NOMO-1 (cell line): Measurements from ENCODE around the gene TEP1.
A peak's percentile ranks its signal among the peaks of the same experiment; 100 is the strongest.

Experiments used
- DNase-seq, 2 experiments: peaks; one replicate each; lab custom pipeline; 2025; ENCODE audit not compliant: unreplicated experiment in 2 of 2; lab: John Stamatoyannopoulos, UW

Gene TEP1

GRCh38 chr14:20434701-20435581, 21.6 kb upstream of the TEP1 start:
- DNase-seq: no peak

GRCh38 chr14:20429801-20430669, 16.7 kb upstream of the TEP1 start:
- no peak for DNase-seq

- DNase-seq: no peak
Observed at GRCh38 chr14:20428802-20429201, 15.5 kb upstream of the TEP1 start.

GRCh38 chr14:20428010-20428365, 14.7 kb upstream of the TEP1 start:
- DNase-seq: no peak

- DNase-seq: peak; percentile 86 to 92
Observed at GRCh38 chr14:20427231-20428009, 14.1 kb upstream of the TEP1 start.

- no peak for DNase-seq
Observed at GRCh38 chr14:20424851-20425250, 11.6 kb upstream of the TEP1 start.

- DNase-seq: no peak
Observed at GRCh38 chr14:20422886-20423285, 9.6 kb upstream of the TEP1 start.

GRCh38 chr14:20421267-20421666, 8.0 kb upstream of the TEP1 start:
- DNase-seq: no peak

- no peak for DNase-seq
Observed at GRCh38 chr14:20419419-20419818, 6.1 kb upstream of the TEP1 start.

- no peak for DNase-seq
Observed at GRCh38 chr14:20418501-20418909, 5.2 kb upstream of the TEP1 start.

GRCh38 chr14:20417250-20418186, 4.2 kb upstream of the TEP1 start:
- DNase-seq: no peak

GRCh38 chr14:20416223-20416622, 2.9 kb upstream of the TEP1 start:
- DNase-seq: no peak

GRCh38 chr14:20415782-20416206, 2.5 kb upstream of the TEP1 start:
- peak; percentile 63 to 86 for DNase-seq

GRCh38 chr14:20413744-20414082, 412 bp upstream of the TEP1 start:
- no peak for DNase-seq

- DNase-seq: no peak
Observed at GRCh38 chr14:20412411-20412810, 890 bp downstream of the TEP1 start.

- no peak for DNase-seq
Observed at GRCh38 chr14:20409226-20409625, 4.1 kb downstream of the TEP1 start.

GRCh38 chr14:20403521-20403920, 9.8 kb downstream of the TEP1 start:
- DNase-seq: no peak

GRCh38 chr14:20400965-20401593, 12.2 kb downstream of the TEP1 start:
- no peak for DNase-seq

- no peak for DNase-seq
Observed at GRCh38 chr14:20400589-20400964, 12.7 kb downstream of the TEP1 start.

- no peak for DNase-seq
Observed at GRCh38 chr14:20397511-20397910, 15.8 kb downstream of the TEP1 start.
